GM21381 (cell line): ENCODE measurements around the gene CTNNBL1.

Source experiments
- ATAC-seq: cut with Tn5 transposase; IDR thresholded peaks from one replicate; pipeline ENCODE4 v1.9.1; 2021; ENCODE audit warnings: mild to moderate bottlenecking, moderate library complexity; ENCODE audit not compliant: unreplicated experiment

CTNNBL1 gene

DNA sequence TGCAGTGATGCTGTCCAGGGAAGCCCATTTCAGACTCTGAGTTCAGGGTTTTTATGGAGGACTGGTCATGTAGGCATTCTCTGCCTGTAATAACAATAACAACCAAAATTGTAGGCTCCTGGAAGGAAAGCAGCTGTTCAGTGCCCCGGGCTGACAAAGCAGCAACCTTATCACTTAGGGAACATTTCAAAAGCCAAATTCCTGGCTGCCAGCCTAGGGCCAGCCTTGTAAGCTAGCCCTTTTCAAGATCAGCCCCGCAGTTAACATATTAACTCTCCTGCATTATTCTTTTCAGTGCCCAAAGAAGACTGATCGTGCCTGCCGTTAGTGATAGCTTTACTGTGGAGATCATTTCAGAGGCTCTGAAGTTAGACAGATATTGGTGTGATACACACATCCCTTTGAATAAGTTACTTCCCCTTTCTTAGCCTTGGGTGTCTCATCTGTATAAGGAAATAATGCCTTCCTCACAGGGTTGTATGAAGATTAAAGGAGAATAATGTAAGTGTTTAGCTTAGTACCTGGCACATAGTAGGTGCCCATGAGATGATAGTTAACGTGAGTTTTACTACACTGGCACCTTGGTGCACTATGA, 44.1 kb downstream of the CTNNBL1 start:
- ATAC-seq, result no peak

DNA sequence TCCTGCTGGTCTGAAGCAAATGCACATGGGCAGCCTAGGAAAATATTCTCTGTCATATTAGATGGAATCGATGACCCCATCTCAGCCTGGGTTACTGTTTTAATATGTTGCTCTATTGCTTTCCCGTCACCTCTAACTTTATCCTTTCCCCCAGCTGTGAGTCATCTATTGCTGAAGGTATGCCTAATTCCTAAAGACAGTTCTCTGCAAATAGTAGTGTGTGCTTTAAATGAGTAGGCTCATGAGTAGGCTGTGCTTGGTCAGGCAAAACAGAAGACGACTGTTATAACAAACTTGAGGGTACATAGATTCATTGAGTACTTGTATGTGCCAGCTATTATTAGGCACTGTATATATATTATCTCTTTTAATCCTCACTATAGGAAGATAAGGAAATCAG, 47.2 kb downstream of the CTNNBL1 start:
- ATAC-seq, result no peak

DNA sequence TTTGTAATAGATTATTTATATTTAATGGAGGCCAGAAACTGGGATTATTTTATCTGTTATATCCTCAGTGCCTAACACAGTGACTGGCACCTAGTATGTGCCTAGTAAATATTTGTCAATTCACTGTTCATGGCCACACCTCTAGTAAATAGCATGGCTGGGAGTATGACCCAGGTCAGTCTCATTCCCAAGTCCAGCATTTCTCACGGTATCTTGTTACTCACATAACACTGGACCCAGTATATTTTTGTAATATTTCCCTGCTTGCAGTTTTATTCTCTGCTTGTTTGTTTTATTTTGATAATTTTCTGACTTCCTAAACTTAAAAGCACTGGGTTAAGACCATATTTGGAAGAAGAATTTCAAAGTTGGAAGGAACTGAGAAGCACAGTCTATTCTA, 47.7 kb downstream of the CTNNBL1 start:
- no peak for ATAC-seq

DNA sequence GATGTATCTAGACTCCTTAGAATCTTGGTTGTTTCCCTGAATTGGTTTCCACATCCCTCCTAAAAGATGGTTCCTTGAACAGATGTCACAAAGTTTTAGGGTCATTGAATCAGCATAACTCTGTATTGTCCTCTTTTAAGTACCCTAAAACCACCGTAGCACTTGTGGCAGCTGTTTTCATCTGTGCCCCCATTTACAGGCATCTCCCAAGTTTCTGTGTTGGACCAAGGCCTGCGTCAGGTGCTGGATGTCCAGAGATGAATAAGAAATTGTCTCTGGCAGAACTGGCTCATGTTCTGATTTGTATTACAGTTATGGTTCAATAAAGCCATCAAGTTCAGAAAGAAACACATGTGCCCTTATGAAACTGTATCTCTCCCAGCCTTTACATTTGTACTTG, 48.3 kb downstream of the CTNNBL1 start:
- no peak for ATAC-seq

DNA sequence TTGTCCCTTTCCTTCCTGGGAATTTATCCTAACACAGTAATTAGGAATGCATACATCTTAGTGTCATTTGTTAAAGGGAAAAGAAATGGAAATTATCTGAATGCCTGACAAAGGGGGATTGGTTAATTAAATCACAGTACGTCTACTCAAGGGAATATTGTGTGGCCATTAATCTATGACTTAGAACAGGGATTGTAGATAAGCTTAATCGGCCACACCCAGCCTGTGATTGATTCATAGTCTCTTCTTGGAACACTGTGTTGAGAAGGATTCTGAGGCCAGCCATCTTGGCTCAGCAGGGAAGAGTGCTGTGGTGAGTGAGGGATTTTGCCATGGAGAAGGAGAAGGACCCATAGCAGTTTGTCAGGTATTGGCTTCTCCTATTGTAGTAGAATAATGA, 50.5 kb downstream of the CTNNBL1 start:
- no peak for ATAC-seq

DNA sequence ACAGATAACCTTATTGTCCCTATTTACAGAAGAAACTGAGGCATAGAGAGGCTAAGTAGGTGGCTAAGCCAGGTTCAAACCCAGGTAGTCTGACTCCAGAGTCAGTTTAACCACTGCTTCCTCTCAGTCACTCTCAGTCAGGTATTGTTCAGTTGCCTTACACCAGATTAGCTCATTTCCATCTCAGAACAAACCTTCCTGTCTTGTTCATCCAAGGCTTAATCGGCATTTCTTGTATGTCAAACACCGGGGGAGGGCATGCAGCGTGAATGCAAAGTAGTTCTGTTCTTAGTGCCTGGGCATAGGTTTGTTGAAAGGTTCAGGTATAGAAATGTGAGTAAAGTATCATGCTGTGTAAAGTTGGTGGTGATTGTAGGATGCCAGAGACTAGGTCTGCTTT, 51.7 kb downstream of the CTNNBL1 start:
- no peak for ATAC-seq

DNA sequence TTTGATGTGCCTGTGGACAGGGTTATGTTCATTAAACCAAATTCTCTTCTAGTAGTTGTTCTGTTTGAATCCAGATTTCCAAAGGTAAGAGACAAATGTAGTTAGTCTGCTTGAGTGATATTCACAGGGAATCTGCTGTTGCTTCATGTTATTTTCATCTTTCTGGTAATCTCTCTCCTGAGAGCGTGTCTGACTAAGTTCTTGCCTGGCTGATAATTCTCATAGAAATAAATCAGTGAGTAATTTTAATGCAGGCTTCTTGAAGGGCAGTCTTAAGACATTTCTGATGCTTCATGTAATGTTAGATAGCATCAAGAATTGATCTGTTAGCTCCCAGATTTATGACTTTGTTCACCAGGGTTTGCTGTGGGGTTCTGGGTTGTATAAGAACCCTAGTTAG, 54.2 kb downstream of the CTNNBL1 start:
- ATAC-seq, result no peak

DNA sequence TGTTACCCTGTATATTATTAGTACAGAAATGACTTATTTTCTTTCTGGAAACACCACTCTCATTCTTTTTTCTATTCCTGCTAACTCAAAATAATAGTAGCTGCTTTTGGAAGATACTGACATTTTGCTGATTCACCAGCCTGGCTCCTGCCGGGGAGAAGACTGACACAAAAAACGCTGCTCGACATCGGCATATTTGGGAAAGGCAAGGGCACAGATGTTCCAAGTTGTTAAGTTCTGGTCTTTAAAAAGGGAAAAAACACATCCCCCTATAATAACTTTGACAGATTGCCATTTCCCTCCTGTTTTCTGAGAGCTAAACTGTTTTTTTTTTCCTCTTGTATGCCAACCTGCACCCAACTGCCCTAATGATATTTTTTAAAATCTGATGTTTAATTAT, 55.4 kb downstream of the CTNNBL1 start:
- ATAC-seq, result no peak

DNA sequence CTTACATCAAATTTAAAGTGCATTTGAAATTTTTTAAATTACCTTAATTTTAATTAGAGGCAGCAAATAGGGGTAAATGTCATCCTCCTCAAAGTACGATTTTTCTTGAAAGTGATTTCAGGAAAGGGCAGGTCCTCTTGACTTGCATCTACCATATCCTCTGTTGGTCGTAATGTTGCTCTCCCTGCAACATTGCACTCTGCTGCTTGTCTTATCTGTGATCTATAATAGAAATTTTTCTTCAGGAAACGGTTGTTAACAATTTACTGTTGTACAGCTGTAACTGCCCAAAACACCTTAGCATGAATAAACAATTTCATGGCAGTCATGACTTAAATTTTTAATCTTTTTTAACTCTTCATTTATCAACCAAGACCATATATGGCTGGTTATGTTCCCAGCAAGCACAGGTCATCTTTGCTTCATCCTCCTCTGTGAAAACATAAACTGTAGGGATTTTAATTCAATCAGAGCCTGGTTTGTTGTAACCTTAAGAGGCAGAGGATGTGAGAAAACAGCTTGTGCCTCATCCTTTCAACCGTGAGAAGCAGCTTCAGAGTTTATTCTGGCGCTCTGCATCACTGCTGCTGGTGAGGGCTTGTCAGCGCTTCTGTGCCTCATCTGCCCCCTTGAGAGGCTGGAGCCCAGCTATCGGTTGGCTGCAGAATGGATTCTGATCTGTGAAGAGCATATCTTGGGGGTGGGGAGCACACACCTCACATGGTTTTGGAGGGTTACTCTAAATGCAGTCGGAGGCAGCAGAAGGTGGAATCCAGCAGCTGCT, 56.0 kb downstream of the CTNNBL1 start:
- ATAC-seq, result no peak

DNA sequence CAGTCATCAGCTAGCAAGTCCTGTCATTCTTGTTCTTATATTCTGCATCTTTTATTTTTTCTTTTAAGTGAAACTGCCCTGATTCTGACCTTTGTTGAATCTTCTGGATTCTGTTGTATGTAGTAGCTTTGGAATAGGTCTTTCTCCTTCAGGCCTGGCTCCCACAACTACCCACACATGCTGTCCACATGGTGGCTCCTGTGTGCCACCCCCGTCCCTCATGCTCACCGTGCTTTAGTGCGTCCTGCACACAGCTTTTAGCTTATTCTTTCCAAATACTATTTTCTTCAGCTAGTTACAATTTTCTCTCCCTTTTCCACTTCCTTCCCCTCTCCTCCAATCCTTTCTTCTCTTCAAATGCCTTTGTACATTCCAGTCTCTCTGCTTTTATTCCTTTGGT, 61.8 kb downstream of the CTNNBL1 start:
- no peak for ATAC-seq

DNA sequence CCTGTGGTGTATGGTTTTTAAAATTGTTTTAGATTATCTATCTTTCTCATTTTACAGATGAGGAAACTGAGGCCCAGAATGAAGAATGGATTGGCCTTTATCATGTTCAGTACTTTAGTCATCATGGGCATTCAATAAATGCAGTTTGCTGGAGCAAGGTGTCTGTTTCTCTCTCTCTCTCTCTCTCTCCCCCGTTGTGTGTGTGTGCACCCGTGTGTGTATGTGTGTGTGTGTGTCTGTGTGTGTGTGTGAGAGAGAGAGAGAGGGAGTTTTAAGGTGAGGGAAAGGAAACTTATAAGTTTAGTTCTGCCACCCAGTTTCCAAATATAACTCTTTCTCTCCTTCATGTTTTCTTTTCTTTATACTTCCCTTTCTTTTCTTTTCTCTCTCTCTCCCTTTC, 62.4 kb downstream of the CTNNBL1 start:
- no peak for ATAC-seq

DNA sequence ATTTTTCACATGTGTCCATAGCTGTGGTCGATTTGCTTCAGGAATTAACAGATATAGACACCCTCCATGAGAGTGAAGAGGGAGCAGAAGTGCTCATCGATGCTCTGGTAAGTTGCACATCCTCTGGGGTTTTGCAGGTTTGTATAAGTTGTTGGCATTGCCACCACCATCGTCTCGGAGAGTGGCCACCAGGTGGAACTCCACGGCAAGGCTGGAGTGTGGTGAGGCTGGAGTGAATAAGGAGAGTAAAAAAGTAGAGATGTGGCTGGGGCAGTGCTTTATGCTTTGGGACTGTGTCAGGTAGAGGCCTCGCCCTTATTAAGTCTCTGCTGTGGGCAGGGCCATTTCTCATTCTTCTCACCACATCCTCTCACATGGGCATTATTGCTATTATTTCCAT, 63.7 kb downstream of the CTNNBL1 start:
- ATAC-seq, result no peak

DNA sequence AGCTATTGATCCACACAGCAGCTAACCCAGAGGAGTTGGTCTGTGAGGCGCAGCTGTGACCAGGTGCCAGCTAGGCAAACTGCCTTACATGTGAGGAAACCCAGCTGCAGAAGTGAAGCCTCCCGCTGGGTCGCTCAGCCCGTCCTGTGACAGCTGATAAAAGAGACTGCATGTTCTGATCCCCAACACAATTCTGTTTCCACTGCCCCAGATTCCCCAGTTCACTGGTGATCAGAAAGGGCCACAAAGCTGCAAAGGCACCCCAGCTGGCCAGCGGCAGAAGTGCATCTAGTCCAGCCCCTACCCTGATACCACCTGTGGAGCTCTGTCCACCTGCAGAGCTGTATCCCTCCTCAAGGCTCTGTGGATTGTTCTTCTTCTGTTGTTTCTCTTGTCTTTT, 64.5 kb downstream of the CTNNBL1 start:
- no peak for ATAC-seq

DNA sequence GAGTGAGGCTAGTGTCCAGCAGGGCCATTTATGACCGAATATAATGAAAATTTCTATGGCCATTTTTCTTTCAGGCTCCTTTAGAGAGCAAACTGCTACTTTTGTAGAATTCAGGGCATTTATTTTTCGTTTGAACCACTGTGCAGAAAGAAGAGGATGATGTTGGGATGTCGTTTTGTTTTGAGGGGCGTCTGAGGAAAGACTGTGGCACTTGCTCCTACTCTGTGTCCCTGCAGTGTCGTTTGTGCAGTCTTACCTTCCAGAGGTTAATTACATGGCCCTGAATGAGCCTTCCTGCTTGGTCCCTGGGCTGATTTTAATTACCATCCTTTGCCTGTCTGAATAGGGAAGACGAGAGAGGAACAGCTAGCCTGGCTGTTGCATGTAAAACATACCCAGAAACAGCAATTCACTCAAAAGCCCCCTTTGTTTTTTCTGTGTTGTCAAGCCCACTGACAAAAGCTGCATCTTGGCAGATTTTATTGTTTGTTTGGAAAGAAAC, 65.3 kb downstream of the CTNNBL1 start:
- ATAC-seq, result no peak

DNA sequence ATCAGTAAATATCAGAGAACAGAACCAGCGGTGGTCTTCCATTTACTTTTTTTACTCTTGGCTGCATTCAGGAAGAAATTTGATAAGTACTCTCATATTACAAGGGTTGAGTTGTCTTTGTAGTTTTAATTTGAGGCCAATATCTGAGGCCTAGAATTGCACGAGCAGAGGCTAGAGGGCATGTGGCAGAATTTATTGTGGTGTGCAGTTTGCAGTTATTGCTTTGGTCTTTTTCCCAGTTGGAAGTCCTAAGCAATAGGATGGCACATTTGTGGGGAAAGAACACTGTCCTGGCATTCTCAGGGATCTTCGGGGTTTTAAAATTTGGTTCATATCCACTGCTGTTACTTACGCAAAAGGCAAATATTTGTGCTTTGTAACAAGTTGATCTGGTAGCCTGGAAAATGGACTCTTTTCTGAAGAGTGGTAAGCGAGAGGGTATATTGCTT, 66.0 kb downstream of the CTNNBL1 start:
- no peak for ATAC-seq

DNA sequence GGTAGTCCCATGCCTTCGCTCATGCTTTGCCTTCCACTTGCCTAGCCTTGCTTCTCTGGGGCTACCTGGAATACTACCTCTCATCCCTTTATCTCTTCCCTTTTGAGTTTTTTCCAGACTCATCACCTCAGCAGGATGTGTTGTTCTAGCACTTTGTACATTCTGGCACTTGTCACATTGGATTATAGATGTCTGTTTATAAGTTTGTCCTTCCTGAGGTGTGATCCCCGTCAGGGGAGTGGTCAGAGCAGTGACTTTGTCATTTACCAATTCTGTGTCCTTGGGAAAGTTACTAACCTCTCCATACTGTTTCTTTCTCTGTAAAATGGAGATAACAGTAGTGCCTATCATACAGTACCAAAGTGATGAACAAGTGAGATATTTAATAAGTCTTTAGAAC, 66.5 kb downstream of the CTNNBL1 start:
- ATAC-seq, result no peak

DNA sequence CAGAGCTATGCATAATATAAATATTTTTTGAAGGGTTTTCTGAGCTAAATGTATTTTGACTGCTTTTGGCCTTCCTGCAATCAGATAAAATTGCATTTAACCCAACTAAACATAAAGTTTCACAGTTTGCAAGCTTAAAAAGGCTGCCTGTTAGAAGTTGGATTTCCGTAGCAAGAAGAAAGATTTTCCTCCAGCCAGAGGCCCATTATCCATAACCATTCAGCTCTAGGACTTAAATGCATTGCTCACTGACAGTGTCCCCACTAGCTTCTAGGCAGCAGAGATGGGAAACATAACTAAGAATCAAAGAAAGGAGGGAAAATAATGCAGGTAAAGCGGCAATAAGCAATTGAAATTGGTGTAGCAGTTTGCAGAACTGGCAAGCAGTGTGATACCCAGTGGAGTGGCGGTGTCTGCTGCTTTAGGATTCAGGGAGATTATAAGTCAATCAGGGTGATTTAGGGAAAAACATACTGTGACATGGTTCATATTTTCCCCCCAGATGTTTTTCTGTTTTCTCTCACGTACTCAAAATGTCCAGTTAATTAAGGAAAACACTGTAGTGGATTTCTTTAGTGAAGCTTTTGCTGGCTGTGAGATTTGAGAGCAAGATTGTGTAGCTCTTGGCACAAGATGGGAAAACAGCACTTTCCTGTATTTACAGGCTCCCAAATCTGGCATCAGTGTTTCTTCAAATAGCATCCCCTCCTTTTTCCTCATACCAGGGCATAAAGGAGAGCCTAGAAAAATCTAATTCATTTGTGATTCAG, 69.1 kb downstream of the CTNNBL1 start:
- no peak for ATAC-seq

DNA sequence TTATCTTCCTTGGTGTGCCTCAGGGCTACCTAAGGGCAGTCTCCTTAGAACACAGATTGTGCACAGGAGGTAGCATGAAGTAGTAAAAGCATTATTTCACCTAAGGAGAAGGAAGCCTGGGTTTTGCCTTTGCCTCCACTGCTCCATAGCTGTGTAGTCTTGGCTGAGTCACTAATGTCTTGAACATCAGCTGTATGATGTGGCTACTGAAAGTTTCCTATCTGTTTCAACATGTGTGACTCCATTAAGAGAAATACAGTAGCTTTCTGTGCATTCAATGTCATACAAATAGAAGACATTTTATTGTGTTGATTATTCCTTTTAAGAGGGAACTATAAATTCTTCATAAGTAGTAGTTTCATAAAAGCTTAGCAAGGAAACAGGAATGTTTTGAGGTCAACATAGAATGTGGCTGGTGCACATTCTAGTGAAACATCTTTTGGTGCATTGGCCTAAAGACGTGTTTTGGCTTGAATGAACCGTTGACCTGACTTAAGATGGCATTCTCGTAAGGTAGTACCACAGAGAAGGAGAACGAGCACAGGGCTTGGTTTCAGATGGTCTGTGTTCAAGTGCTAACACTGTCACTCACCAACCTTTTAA, 70.6 kb downstream of the CTNNBL1 start:
- ATAC-seq, result no peak

DNA sequence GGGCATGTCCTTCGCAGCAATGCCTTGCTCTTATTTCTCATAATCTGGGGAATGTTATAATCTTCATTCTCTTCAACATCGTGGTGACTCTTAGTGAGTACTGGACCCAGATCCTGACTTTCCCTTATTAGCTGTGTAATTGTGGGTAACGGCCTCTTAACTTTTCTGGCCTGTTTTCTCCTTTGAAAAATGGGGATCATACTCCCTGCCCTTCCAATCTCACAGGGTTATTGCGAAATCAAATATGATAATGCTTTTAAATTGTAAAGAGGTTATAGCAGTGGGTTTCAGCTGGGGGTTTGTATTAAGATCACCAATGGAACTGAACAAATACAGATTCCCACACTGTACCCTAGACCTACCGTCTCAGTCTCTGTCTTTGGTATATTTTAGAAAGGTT, 77.1 kb downstream of the CTNNBL1 start:
- ATAC-seq, result no peak

DNA sequence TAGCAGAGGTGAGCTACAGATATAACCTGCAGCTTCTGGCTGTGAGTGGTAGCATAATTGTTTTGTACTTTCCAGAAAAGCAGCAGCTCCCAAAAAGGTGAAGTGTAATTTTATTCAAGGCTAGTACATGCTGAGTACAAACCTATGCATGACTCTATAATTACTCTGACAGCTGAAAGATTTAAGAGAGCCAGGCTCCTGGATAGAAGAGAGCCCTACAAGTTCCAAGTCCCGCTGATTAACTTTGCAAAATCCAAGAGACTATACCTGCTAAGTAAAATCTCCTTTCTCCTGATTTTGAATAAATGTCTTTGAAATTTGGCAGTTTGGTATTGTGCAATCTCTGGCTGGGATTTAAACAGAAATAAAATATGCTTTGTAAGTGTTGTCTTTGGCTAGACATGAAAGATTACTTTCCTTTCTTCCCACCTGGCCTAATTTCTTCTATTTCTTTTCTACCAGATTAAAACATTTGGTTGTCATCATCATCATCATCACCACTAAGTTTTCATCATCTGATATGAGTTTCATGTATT, 79.5 kb downstream of the CTNNBL1 start:
- no peak for ATAC-seq

DNA sequence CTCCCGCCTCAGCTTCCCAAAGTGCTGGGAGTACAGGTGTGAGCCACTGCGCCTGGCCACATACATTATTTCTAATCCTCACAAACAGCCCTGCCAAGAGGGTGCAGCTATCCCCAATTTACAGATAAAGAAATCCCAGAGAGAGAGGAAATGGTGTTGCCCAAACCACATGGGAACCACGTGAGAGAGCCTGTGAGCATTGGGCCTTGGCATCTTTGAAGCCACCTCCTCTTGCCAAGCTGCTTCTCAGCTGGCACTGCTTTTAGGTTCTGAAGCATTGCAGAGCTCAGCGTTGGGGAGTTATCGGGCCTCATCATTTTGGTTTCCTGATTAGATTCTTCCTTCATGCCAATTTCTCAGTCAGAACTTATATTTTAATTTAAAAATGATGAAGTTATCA, 80.3 kb downstream of the CTNNBL1 start:
- ATAC-seq, result no peak
